K562 (cell line): ENCODE results near the gene DCPS. TPM values are rescaled to one million over a fixed set of nuclear protein-coding genes. Genes with fewer than 3 reads are reported as not detected.

Experiments used
- ARHGAP35 ChIP-seq: fragments of 450-650 bp; IDR thresholded peaks from 2 replicates; pipeline ENCODE4 v1.6.1; 2018; ENCODE audit not compliant: partially characterized antibody
- CREM ChIP-seq: IDR thresholded peaks from 2 replicates; pipeline ENCODE4 v1.6.1; 2014; ENCODE audit warnings: antibody characterized with exemption, low read depth
- FOXK2 ChIP-seq, 2 experiments: fragments of 450-650 bp; IDR thresholded peaks in 1 of 2; conservative IDR thresholded peaks in 1 of 2; 2 replicates each; pipeline ENCODE4 v1.6.1; 2016; ENCODE audit warnings: low read depth in 2 of 2, mild to moderate bottlenecking in 1 of 2
- GTF2E2 ChIP-seq: fragments of 200-800 bp; sonication (Bioruptor generic); IDR thresholded peaks from 2 replicates; pipeline ENCODE4 v1.6.1; 2016; ENCODE audit warnings: missing genetic modification characterization, missing compliant biosample characterization
- HNRNPK ChIP-seq: fragments of 200-400 bp; formaldehyde crosslinking; IDR thresholded peaks from one replicate; pipeline ENCODE4 v1.6.1; 2018; ENCODE audit warnings: mild to moderate bottlenecking, low read depth, low read length; ENCODE audit not compliant: poor library complexity, severe bottlenecking
- JUND ChIP-seq, 2 experiments: IDR thresholded peaks; 2 replicates in 1 of 2; 3 replicates in 1 of 2; pipeline ENCODE4 v1.6.1; 2011; ENCODE audit warnings: borderline replicate concordance in 2 of 2, low read depth in 2 of 2, low read length in 2 of 2, improper control_type of control experiment in 1 of 2, missing biosample characterization in 1 of 2, missing genetic modification characterization in 1 of 2, missing genetic modification reagents in 1 of 2
- KAT2B ChIP-seq: IDR thresholded peaks from one replicate; pipeline ENCODE4 v1.6.1; 2012; ENCODE audit warnings: low read depth, mild to moderate bottlenecking, control low read depth, inconsistent platforms, low read length, moderate library complexity
- MAZ ChIP-seq, 2 experiments: fragments of 450-650 bp in 1 of 2; sonication (generic) in 1 of 2; formaldehyde crosslinking; IDR thresholded peaks in 1 of 2; conservative IDR thresholded peaks in 1 of 2; 2 replicates each; pipeline versions ENCODE4 v1.4.0 to v1.5.0; 2020; ENCODE audit warnings: mild to moderate bottlenecking in 1 of 2, missing genetic modification reagents in 1 of 2
- MCM7 ChIP-seq, 2 experiments: fragments of 450-650 bp; IDR thresholded peaks; 2 replicates each; pipeline ENCODE4 v1.6.1; 2016 to 2018
- NEUROD1 ChIP-seq: fragments of 150-350 bp; IDR thresholded peaks from 2 replicates; pipeline ENCODE4 v1.6.1; 2014; ENCODE audit warnings: borderline replicate concordance, low read length, low read depth; ENCODE audit not compliant: partially characterized antibody
- NR2C1 ChIP-seq, 2 experiments: fragments of 450-650 bp; IDR thresholded peaks; 2 replicates each; pipeline ENCODE4 v1.6.1; 2017; ENCODE audit warnings: mild to moderate bottlenecking in 2 of 2, antibody characterized with exemption in 1 of 2, inconsistent platforms in 1 of 2, missing compliant biosample characterization in 1 of 2, missing genetic modification characterization in 1 of 2
- SMAD4 ChIP-seq: fragments of 250-450 bp; sonication (Bioruptor Pico); conservative IDR thresholded peaks from 2 replicates; pipeline ENCODE4 v1.8.0; 2021; ENCODE audit warnings: inconsistent platforms, mild to moderate bottlenecking, moderate library complexity
- SMC3 ChIP-seq: conservative IDR thresholded peaks from 2 replicates; pipeline ENCODE4 v1.6.1; 2011; ENCODE audit warnings: low read depth, low read length, improper control_type of control experiment; ENCODE audit not compliant: insufficient read depth
- TEAD4 ChIP-seq, 2 experiments: sonication (generic) in 1 of 2; formaldehyde crosslinking in 1 of 2; IDR thresholded peaks; 2 replicates each; pipeline versions ENCODE4 v1.6.1 to v1.8.0; 2012 to 2022; ENCODE audit warnings: borderline replicate concordance in 1 of 2, inconsistent platforms in 1 of 2, low read length in 1 of 2, mild to moderate bottlenecking in 1 of 2, missing genetic modification reagents in 1 of 2
- ZBTB33 ChIP-seq: sonication (generic); formaldehyde crosslinking; IDR thresholded peaks from 2 replicates; pipeline ENCODE4 v1.8.1; 2023; ENCODE audit warnings: mild to moderate bottlenecking, missing genetic modification reagents
- ZNF324 ChIP-seq: fragments of 250-450 bp; sonication (Bioruptor Pico); IDR thresholded peaks from 2 replicates; pipeline ENCODE4 v1.4.0; 2020; ENCODE audit warnings: mild to moderate bottlenecking
- polyA plus RNA-seq, 8 experiments: library from polyadenylated mRNA; depleted of rRNA in 4 of 8; stranded (reverse) in 5 of 8; unstranded in 3 of 8; fragments of >200 nt; fragmentation: Nextera tagmentation in 2 of 8; fragmentation: Illumina TruSeq in 1 of 8; extraction: Ambion mirVana in 2 of 8; extraction: Trizol in 1 of 8; gene quantifications; 2 replicates each; pipeline versions ENCODE4 v1.2.1 to v1.2.3, GENCODE V29; 2011 to 2014; ENCODE audit warnings: inconsistent platforms in 1 of 8, missing spikeins in 1 of 8
- total RNA-seq, 7 experiments: library from RNA; depleted of rRNA in 6 of 7; stranded (reverse); fragments of >200 nt in 6 of 7; fragmentation: Illumina TruSeq in 2 of 7; extraction: Trizol in 2 of 7; gene quantifications; 2 replicates each; pipeline versions ENCODE4 v1.2.1 to v1.2.3, GENCODE V29; 2011 to 2021; ENCODE audit warnings: low replicate concordance in 1 of 7
- TF ChIP-seq, protein P1 (sequence below): fragments of 450-650 bp; IDR thresholded peaks from 2 replicates; pipeline ENCODE4 v1.6.1; 2017; ENCODE audit warnings: mild to moderate bottlenecking, moderate library complexity
- TF ChIP-seq, protein P2 (sequence below): IDR thresholded peaks from 2 replicates; pipeline ENCODE4 v1.6.1; 2011; ENCODE audit warnings: borderline replicate concordance, low read depth, mild to moderate bottlenecking, moderate library complexity, low read length; ENCODE audit not compliant: insufficient read depth, poor library complexity, severe bottlenecking

Gene DCPS
- total and polyA plus RNA-seq, 9 of the 15 experiments (the other 6 are each of a cell fraction or from before 2014, with no cell fraction given) = 8.7 to 38.1 (median 17.9) TPM

DNA sequence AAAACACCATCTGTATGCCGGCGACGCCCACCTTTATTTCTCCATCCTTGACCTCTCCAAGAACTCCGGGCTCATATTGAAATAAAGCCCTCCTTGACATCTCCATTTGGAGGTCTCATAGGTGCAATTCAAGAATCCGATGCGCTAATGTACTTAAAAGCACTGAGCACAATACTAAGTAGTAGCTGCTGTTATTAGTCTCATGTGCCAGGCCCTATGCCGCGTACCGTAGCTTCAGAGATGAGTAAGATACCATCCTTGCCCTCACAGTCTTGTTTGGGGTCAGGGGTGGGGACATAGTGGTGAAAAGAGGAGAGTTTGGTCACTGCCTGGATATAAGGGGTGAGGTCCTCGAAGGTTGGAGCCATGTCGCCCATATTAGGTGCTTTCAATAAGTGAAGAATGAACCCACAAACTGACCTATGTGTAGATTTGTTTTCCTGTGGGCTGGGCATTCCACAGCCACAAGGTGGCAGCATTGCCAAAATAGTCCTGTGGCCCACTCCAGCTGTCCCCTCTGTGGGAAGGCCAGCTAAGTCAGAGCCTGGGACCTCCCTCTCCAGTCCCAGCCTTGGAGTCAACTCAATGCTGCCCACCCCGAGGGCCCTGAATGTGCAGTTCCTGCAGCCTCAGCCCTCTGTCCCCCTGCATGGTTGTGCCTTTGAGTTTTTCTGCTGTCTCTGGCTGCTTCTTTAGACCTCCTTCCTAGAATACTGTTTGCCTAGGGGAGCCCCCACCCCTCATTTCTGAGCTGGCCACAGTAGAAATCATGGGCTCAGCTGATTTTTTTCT lies 6.5 kb downstream of the DCPS start (continued):
- TF ChIP-seq, protein P1, sequence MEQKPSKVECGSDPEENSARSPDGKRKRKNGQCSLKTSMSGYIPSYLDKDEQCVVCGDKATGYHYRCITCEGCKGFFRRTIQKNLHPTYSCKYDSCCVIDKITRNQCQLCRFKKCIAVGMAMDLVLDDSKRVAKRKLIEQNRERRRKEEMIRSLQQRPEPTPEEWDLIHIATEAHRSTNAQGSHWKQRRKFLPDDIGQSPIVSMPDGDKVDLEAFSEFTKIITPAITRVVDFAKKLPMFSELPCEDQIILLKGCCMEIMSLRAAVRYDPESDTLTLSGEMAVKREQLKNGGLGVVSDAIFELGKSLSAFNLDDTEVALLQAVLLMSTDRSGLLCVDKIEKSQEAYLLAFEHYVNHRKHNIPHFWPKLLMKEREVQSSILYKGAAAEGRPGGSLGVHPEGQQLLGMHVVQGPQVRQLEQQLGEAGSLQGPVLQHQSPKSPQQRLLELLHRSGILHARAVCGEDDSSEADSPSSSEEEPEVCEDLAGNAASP = no peak
- TF ChIP-seq SMC3 (peak; percentile 89), NEUROD1 (no peak), NR2C1 (IDR thresholded peaks at IDR 0.05) (no peak), NR2C1 (tag; IDR thresholded peaks at IDR 0.05) (no peak), MAZ (CRISPR knock-in tag; conservative IDR thresholded peaks at IDR 0.05 in 1 of 2, IDR thresholded peaks at IDR 0.05 in 1 of 2) (peak in 1 of 2 experiments; percentile 51; a peak in 1 of 4 replicates), CREM (0 out of 2 replicates have a peak, but pooled peaks have one; percentile 33), ZBTB33 (CRISPR knock-in tag) (no peak), MCM7 (IDR thresholded peaks at IDR 0.05) (no peak), ARHGAP35 (no peak), ZNF324 (no peak), SMAD4 (CRISPR knock-in tag) (no peak), JUND (IDR thresholded peaks at IDR 0.05; ENCODE audit: borderline replicate concordance, low read depth, low read length) (0 out of 2 replicates have a peak, but pooled peaks have one; percentile 19), JUND (tag; IDR thresholded peaks at IDR 0.05; ENCODE audit: borderline replicate concordance, low read depth, low read length) (no peak), TEAD4 (IDR thresholded peaks at IDR 0.05; ENCODE audit: low read length) (0 out of 2 replicates have a peak, but pooled peaks have one; percentile 22), TEAD4 (CRISPR knock-in tag; IDR thresholded peaks at IDR 0.05; ENCODE audit: borderline replicate concordance) (no peak), HNRNPK (no peak), GTF2E2 (tag) (no peak), KAT2B (no peak), FOXK2 (conservative IDR thresholded peaks at IDR 0.05 in 1 of 2, IDR thresholded peaks at IDR 0.05 in 1 of 2; ENCODE audit: low read depth in 2 of 2) (no peak)
- TF ChIP-seq, protein P2, sequence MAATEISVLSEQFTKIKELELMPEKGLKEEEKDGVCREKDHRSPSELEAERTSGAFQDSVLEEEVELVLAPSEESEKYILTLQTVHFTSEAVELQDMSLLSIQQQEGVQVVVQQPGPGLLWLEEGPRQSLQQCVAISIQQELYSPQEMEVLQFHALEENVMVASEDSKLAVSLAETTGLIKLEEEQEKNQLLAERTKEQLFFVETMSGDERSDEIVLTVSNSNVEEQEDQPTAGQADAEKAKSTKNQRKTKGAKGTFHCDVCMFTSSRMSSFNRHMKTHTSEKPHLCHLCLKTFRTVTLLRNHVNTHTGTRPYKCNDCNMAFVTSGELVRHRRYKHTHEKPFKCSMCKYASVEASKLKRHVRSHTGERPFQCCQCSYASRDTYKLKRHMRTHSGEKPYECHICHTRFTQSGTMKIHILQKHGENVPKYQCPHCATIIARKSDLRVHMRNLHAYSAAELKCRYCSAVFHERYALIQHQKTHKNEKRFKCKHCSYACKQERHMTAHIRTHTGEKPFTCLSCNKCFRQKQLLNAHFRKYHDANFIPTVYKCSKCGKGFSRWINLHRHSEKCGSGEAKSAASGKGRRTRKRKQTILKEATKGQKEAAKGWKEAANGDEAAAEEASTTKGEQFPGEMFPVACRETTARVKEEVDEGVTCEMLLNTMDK = peak; percentile 20
